Stimulated activated naive CD4-positive, alpha-beta T cell treated with Interleukin-2 at 50 U/mL for 16 hours (primary cell): ENCODE results near the gene SALL1.

Source experiments
- DNase-seq: peaks from one replicate; lab custom pipeline; 2025; lab: John Stamatoyannopoulos, UW

The SALL1 gene

GRCh38 chr16:51111759-51112158, 39.3 kb downstream of the SALL1 start:
- DNase-seq, result no peak

GRCh38 chr16:51110700-51111157, 40.3 kb downstream of the SALL1 start:
- no peak for DNase-seq

- no peak for DNase-seq
Observed at GRCh38 chr16:51109173-51109572, 41.9 kb downstream of the SALL1 start.

GRCh38 chr16:51107742-51108141, 43.3 kb downstream of the SALL1 start:
- no peak for DNase-seq

- no peak for DNase-seq
Observed at GRCh38 chr16:51106535-51106934, 44.5 kb downstream of the SALL1 start.

- DNase-seq, result no peak
Observed at GRCh38 chr16:51103590-51103989, 47.5 kb downstream of the SALL1 start.

GRCh38 chr16:51097729-51098128, 53.3 kb downstream of the SALL1 start:
- no peak for DNase-seq

- no peak for DNase-seq
Observed at GRCh38 chr16:51095890-51096626, 55.0 kb downstream of the SALL1 start.

GRCh38 chr16:51095084-51095881, 55.8 kb downstream of the SALL1 start:
- DNase-seq, result no peak

- no peak for DNase-seq
Observed at GRCh38 chr16:51093726-51094280, 57.3 kb downstream of the SALL1 start.
